Nephron (organoid): Measurements from ENCODE around the gene MAGI2.

Source experiments
- H3K27ac Mint-ChIP-seq, 3 experiments: 2 replicates each; pipeline ENCODE4 v1.8.0; 2020; ENCODE audit warnings: mixed read lengths in 3 of 3, mild to moderate bottlenecking in 2 of 3, moderate library complexity in 1 of 3
- H3K27me3 Mint-ChIP-seq: 2 replicates; pipeline ENCODE4 v1.8.0; 2021; ENCODE audit warnings: low read depth, mild to moderate bottlenecking, moderate library complexity, mixed read lengths
- H3K36me3 Mint-ChIP-seq: 2 replicates; pipeline ENCODE4 v1.8.0; 2020; ENCODE audit warnings: low read depth, mixed read lengths
- H3K4me1 Mint-ChIP-seq: 2 replicates; pipeline ENCODE4 v1.8.0; 2020; ENCODE audit warnings: mixed read lengths
- H3K4me3 Mint-ChIP-seq, 3 experiments: 2 replicates each; pipeline ENCODE4 v1.8.0; 2020; ENCODE audit warnings: mild to moderate bottlenecking in 3 of 3, mixed read lengths in 3 of 3, moderate library complexity in 2 of 3
- H3K9me3 Mint-ChIP-seq: 2 replicates; pipeline ENCODE4 v1.8.0; 2020; ENCODE audit warnings: mixed read lengths
- TF ChIP-seq, protein P1 (sequence below), 3 experiments: fragments of 200-600 bp; sonication (generic); IDR thresholded peaks; one replicate each; pipeline ENCODE4 v1.5.0; 2021; ENCODE audit warnings: antibody characterized with exemption in 3 of 3; ENCODE audit not compliant: unreplicated experiment in 3 of 3

MAGI2 gene

DNA sequence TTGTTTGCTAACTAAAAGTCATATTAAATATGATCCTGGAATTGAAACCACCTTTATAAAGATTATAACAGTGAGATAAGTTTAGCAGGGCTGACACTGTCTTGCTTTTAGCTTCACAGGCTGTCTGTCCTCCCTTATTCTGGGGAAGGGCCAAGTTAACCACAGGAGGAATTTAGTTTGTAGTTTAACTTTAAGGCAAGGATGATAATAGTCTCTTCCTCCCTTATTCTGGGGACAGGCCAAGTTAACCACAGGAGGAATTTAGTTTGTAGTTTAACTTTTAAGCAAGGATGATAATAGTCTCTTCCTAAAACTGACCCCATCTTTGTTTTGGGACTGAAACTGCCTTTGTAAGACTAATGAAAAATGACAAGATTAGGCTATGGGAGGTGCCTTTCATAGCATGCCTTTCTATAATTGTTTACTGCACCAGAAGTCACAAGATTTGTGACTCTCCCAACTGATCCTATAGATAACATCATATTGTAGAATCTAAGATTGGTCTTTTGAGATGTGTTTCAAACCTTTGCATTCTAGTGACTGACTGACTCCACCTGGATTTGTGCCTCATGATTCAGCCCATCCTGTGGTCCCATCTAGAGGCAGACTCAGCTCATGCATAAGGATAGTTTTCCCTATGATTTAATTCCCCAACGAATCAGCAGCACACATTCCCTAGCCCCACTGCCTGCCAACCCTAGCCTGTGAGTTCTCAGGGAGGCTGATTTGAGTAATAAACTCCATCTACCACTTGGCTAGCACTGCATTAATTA is 212.0 kb downstream of the MAGI2 start:
- Mint-ChIP-seq H3K4me3 (no peak overlapping the region), H3K4me1 (peaks cover 26% of the 10 kb centered on the region), H3K27ac (peak overlapping the region; percentile 58 to 77 (median 68)), H3K9me3 (peaks cover 2% of the 10 kb centered on the region), H3K27me3 (no peaks in the 10 kb centered on the region), H3K36me3 (peaks cover 4% of the 10 kb centered on the region)
- TF ChIP-seq, protein P1, sequence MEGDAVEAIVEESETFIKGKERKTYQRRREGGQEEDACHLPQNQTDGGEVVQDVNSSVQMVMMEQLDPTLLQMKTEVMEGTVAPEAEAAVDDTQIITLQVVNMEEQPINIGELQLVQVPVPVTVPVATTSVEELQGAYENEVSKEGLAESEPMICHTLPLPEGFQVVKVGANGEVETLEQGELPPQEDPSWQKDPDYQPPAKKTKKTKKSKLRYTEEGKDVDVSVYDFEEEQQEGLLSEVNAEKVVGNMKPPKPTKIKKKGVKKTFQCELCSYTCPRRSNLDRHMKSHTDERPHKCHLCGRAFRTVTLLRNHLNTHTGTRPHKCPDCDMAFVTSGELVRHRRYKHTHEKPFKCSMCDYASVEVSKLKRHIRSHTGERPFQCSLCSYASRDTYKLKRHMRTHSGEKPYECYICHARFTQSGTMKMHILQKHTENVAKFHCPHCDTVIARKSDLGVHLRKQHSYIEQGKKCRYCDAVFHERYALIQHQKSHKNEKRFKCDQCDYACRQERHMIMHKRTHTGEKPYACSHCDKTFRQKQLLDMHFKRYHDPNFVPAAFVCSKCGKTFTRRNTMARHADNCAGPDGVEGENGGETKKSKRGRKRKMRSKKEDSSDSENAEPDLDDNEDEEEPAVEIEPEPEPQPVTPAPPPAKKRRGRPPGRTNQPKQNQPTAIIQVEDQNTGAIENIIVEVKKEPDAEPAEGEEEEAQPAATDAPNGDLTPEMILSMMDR (IDR thresholded peaks at IDR 0.05; ENCODE audit: unreplicated experiment in 3 of 3), result no peak

DNA sequence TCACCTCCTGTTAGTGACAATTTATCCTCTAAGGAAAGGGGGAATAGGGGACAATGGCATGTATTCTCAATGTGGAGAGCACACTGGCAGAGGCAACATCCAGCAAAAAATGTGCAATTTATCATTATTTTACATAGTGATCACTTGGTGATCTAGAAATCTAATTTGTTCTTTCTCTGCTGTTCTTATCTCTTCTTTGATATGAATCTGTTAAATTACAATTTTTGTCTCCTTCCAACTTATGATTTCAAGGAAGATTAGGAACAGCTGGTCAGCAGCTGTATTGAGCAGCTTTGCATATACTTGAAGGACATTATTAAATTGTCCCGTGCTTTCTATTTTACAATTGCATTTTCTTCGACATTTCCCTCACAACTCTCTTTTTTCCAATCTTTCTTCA is 213.1 kb downstream of the MAGI2 start:
- Mint-ChIP-seq H3K36me3 (peaks cover 9% of the 10 kb centered on the region), H3K4me1 (peaks cover 26% of the 10 kb centered on the region), H3K9me3 (no peaks in the 10 kb centered on the region), H3K27ac (peak overlapping the region; percentile 1 to 59 (median 58)), H3K4me3 (no peak overlapping the region), H3K27me3 (no peaks in the 10 kb centered on the region)
- TF ChIP-seq, protein P1 (IDR thresholded peaks at IDR 0.05; ENCODE audit: unreplicated experiment in 3 of 3), result no peak

DNA sequence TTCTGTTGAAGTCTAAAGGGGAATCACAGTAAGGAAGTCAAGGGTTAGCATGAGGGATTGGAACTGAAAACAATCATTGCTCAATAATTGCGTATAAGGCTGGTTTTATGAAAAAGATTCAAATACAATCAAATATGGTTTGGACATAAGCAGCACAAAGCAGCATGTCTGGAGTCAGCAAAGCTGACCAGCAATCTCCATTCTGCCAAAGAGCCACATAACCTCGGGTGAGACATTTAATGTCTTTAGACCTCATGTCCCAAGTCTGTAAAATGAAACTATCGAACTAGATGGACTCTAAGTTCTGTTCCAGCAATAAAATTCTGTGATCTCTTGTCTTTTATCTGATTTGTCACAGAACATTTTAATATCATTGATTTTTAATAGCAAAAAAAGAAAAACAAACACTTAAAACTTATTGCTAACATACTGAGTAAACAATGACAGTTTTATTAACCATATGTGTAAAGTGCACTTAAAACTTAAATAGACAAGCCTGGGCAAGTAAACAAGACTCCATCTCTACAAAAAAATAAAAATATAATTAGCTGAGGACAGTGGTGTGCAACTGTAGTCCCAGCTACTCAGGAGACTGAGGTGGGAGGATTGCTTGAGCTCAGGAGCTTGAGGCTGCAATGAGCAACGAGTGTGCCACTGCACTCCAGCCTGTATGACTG is 217.0 kb downstream of the MAGI2 start:
- TF ChIP-seq, protein P1 (IDR thresholded peaks at IDR 0.05; ENCODE audit: unreplicated experiment in 3 of 3), result no peak
- Mint-ChIP-seq H3K4me1 (peaks cover 21% of the 10 kb centered on the region), H3K27ac (no peak overlapping the region), H3K27me3 (no peaks in the 10 kb centered on the region), H3K36me3 (peaks cover 9% of the 10 kb centered on the region), H3K9me3 (no peaks in the 10 kb centered on the region), H3K4me3 (no peak overlapping the region)

DNA sequence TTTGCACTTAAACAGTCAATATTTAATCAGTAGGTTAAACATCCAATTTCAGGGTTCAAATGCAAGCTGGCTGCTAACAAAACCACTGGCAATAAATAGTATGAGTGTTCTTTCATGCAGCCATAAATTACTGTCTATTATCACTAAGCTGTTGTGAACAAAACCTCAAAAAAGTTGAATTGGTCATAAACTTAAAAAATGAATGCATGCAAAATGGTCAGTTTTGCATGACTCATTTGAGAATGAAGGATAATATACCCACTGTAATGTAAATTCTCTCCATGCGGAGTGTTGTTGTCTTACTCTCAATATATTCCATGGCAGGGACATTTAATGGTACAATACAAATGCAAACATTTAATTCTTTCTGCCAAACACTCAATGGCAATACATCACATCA is 226.4 kb downstream of the MAGI2 start:
- H3K36me3 Mint-ChIP-seq, result no peaks in the 10 kb centered on the region
- H3K27me3 Mint-ChIP-seq, result no peaks in the 10 kb centered on the region
- peaks cover 5% of the 10 kb centered on the region for H3K4me1 Mint-ChIP-seq
- no peaks in the 10 kb centered on the region for H3K9me3 Mint-ChIP-seq
- TF ChIP-seq, protein P1 (IDR thresholded peaks at IDR 0.05; ENCODE audit: unreplicated experiment in 3 of 3), result no peak
- no peak overlapping the region for H3K4me3 Mint-ChIP-seq
- H3K27ac Mint-ChIP-seq, result no peak overlapping the region

DNA sequence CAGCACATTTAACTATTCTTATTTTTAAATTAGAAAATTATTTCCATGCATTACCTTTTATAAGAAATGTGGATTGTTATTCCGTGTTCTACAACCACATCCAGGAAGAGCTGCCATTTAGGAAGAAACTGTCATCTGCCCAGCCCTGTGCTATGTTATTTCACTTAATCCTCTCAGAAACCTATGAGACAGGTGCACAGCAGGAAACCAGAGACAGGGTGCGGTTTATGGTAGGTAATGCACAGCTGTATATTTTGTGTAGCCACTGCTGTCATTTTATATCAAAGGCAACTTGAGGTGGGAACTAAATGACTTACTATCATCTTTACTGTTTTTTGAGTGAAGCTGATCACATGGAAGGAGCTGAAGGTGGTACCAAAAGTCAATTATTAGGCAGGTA is 232.3 kb downstream of the MAGI2 start:
- Mint-ChIP-seq H3K27ac (no peak overlapping the region), H3K4me1 (no peaks in the 10 kb centered on the region), H3K27me3 (no peaks in the 10 kb centered on the region), H3K4me3 (no peak overlapping the region), H3K36me3 (no peaks in the 10 kb centered on the region), H3K9me3 (no peaks in the 10 kb centered on the region)
- TF ChIP-seq, protein P1 (IDR thresholded peaks at IDR 0.05; ENCODE audit: unreplicated experiment in 3 of 3), result no peak
